Body of pancreas (tissue), 4 donors: Measurements from ENCODE around the gene STPG1. TPM values are rescaled to one million over a fixed set of nuclear protein-coding genes. Genes with fewer than 3 reads are reported as not detected.
"Not testable (repeated sequence)": the region's sequence is repeated elsewhere in the genome, so short reads cannot be mapped to it uniquely, and the experiment has no call there.

ENCODE experiments used
- ATAC-seq: fragments of 150-250 bp; one replicate; pipeline ENCODE4 v1.9.1; 2016
- DNase-seq, 4 donors: peaks; one replicate each; pipeline ENCODE4 v3.0.0-alpha.2; 2019
- H3K27ac ChIP-seq, 4 donors: fragments of 200-600 bp; sonication (generic); 1 replicate in 3 of 4; 2 replicates in 1 of 4; pipeline versions ENCODE4 v1.5.1 to v1.6.1; 2016 to 2019; ENCODE audit warnings: mild to moderate bottlenecking in 1 of 4, mixed read lengths in 1 of 4, moderate library complexity in 1 of 4
- H3K27me3 ChIP-seq, 2 donors: fragments of 200-600 bp; sonication (generic); one replicate each; pipeline ENCODE4 v1.6.0; 2016; ENCODE audit warnings: mild to moderate bottlenecking in 1 of 2
- H3K36me3 ChIP-seq, 2 donors: fragments of 200-600 bp; sonication (generic); replicated peaks in 1 of 2; 2 replicates each; pipeline ENCODE4 v1.5.1; 2016; ENCODE audit warnings: low read depth in 2 of 2; ENCODE audit not compliant: insufficient read depth in 1 of 2
- H3K4me1 ChIP-seq: fragments of 200-600 bp; sonication (generic); one replicate; pipeline ENCODE4 v1.6.0; 2016
- H3K4me3 ChIP-seq, 2 donors: fragments of 200-600 bp; sonication (generic); 1 replicate in 1 of 2; 2 replicates in 1 of 2; pipeline ENCODE4 v1.5.1; 2016 to 2019
- H3K9me3 ChIP-seq, 3 donors: fragments of 200-600 bp; sonication (generic); 1 replicate in 2 of 3; 2 replicates in 1 of 3; pipeline ENCODE4 v1.5.1; 2016
- POLR2A ChIP-seq, 3 donors: fragments of 450-650 bp; IDR thresholded peaks; one replicate each; pipeline ENCODE4 v1.6.1; 2016; ENCODE audit warnings: antibody characterized with exemption in 3 of 3, mild to moderate bottlenecking in 2 of 3
- WGBS, 2 donors: methylation state at CpG; one replicate each; pipeline ENCODE4 v1.1.5; 2017; 5-methylcytosine and 5-hydroxymethylcytosine counted together
- intact Hi-C: fragments of 100-400 bp; cut with DNase I; formaldehyde crosslinking; loops from one replicate; pipeline ENCODE4 v1.15.1; 2023
- total RNA-seq, 2 donors: library from RNA; depleted of rRNA; stranded (reverse); fragments of >200 nt; gene quantifications; one replicate each; pipeline ENCODE4 v1.1.0, GENCODE V29; 2016
- TF ChIP-seq, protein P1 (sequence below), 7 experiments: fragments of 450-650 bp in 4 of 7; fragments of 200-600 bp in 3 of 7; sonication (generic) in 3 of 7; IDR thresholded peaks; one replicate each; pipeline ENCODE4 v1.5.1; 2016 to 2019; ENCODE audit warnings: antibody characterized with exemption in 7 of 7

The STPG1 gene, protein sequence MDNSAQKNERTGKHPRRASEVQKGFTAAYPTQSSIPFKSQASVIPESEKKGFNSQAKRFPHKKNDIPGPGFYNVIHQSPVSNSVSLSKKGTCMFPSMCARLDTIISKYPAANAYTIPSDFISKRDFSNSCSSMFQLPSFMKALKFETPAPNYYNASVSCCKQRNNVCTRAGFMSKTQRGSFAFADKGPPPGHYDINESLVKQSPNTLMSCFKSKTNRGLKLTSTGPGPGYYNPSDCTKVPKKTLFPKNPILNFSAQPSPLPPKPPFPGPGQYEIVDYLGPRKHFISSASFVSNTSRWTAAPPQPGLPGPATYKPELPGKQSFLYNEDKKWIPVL
- total RNA-seq, result 1 to 10 TPM; 1.6 to 2.6 TPM

DNA sequence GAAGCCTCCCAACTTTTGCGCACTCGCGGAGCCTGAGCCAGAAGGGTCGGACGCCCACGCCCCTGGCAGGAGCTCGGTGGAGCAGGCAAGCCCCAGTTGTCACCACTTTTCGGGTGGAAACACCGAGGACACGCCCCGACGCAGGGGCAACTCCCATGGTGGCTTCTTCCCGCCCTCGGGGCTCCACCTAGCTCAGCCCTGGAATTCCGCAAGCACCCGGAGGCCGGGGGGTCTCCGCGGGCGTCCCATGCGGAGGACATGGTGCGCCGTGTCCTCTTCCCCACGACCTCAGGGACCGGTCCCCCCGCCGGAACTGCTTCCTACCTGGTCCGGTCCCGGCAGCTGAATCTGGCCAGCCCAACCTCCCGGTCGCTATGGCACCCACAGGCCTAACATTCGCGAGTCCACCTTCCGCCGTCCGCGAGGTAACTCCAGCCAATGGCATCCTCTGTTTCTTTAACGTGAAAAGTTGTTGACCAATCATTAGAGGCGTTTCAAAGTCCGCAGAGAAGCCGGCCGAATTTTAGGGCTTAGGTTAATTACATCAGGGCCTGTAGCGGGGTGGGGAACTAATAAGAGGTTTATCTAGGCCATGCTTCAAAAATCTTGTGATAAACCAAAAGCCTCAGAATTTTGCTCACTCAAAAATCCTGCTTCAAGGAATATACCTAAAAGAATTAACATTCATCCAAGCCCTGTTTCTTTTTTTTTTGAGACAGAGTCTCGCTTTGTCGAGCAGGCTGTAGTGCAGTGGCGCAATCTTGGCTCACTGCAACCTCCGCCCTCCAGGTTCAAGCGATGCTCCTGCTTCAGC lies at the start of gene STPG1:
TSS of gene STPG1 (minus strand) at position 433 of the 814 bp plus-strand sequence. CDS start 12,394 bp downstream, outside the sequence.
- Histone ChIP-seq H3K9me3 (no peaks in the 10 kb centered on the region), H3K27ac (peak within 1 kb of the TSS; percentile 73 to 86 (median 82)), H3K27me3 (no peaks in the 10 kb centered on the region), H3K4me3 (peak within 1 kb of the TSS; percentile 11 to 88), H3K36me3 (no peaks in the 10 kb centered on the region), H3K4me1 (peaks cover 45% of the 10 kb centered on the region)
- DNase-seq (peak; percentile 90 to 91 (median 90)), ATAC-seq (peak; percentile 72)
- WGBS, 2 donors, result 3 to 9% methylated on average over 18 to 45 of the region's 48 CpGs
- peak in 2 of 3 donors; percentile 76 to 81 for TF ChIP-seq POLR2A (IDR thresholded peaks at IDR 0.05)
- TF ChIP-seq, protein P1, sequence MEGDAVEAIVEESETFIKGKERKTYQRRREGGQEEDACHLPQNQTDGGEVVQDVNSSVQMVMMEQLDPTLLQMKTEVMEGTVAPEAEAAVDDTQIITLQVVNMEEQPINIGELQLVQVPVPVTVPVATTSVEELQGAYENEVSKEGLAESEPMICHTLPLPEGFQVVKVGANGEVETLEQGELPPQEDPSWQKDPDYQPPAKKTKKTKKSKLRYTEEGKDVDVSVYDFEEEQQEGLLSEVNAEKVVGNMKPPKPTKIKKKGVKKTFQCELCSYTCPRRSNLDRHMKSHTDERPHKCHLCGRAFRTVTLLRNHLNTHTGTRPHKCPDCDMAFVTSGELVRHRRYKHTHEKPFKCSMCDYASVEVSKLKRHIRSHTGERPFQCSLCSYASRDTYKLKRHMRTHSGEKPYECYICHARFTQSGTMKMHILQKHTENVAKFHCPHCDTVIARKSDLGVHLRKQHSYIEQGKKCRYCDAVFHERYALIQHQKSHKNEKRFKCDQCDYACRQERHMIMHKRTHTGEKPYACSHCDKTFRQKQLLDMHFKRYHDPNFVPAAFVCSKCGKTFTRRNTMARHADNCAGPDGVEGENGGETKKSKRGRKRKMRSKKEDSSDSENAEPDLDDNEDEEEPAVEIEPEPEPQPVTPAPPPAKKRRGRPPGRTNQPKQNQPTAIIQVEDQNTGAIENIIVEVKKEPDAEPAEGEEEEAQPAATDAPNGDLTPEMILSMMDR (IDR thresholded peaks at IDR 0.05), result no peak
- intact Hi-C loops, result no loop called here

GRCh38 chr1:24462128-24462527 lies 48.5 kb upstream of the STPG1 start:
- DNase-seq, H3K9me3 ChIP-seq, H3K27me3 ChIP-seq, H3K27ac ChIP-seq, H3K4me3 ChIP-seq, H3K4me1 ChIP-seq, ATAC-seq, intact Hi-C loops: not testable (repeated sequence)
- WGBS, 2 donors, result 84 to 89% methylated on average over 4 of the region's 4 CpGs
- H3K36me3 ChIP-seq, result peaks cover 0 to 21% of the 10 kb centered on the region in 2 donors

GRCh38 chr1:24459551-24460266 lies 46.1 kb upstream of the STPG1 start:
- no peak overlapping the region for H3K4me3 ChIP-seq
- no peaks in the 10 kb centered on the region for H3K27me3 ChIP-seq
- H3K9me3 ChIP-seq, result no peaks in the 10 kb centered on the region
- no peak overlapping the region for H3K27ac ChIP-seq
- H3K4me1 ChIP-seq, result no peaks in the 10 kb centered on the region
- peaks cover 0 to 21% of the 10 kb centered on the region in 2 donors for H3K36me3 ChIP-seq
- ATAC-seq (no peak), DNase-seq (no peak)
- WGBS, 2 donors, result 93 to 94% methylated on average over 6 of the region's 6 CpGs
- intact Hi-C loops, result no loop called here
- TF ChIP-seq, protein P1 (IDR thresholded peaks at IDR 0.05), result no peak
- no peak for TF ChIP-seq POLR2A (IDR thresholded peaks at IDR 0.05)

- Histone ChIP-seq H3K9me3 (no peaks in the 10 kb centered on the region), H3K4me1 (no peaks in the 10 kb centered on the region), H3K27ac (no peak overlapping the region), H3K36me3 (peaks cover 0 to 25% of the 10 kb centered on the region in 2 donors), H3K27me3 (no peaks in the 10 kb centered on the region), H3K4me3 (no peak overlapping the region)
- WGBS, 2 donors, result 91 to 92% methylated on average over 3 of the region's 3 CpGs
- intact Hi-C loops, result no loop called here
- no peak for DNase-seq
- no peak for ATAC-seq
- TF ChIP-seq POLR2A (IDR thresholded peaks at IDR 0.05), result no peak
- TF ChIP-seq, protein P1 (IDR thresholded peaks at IDR 0.05), result no peak
Observed at GRCh38 chr1:24457866-24458265, 44.3 kb upstream of the STPG1 start.

DNA sequence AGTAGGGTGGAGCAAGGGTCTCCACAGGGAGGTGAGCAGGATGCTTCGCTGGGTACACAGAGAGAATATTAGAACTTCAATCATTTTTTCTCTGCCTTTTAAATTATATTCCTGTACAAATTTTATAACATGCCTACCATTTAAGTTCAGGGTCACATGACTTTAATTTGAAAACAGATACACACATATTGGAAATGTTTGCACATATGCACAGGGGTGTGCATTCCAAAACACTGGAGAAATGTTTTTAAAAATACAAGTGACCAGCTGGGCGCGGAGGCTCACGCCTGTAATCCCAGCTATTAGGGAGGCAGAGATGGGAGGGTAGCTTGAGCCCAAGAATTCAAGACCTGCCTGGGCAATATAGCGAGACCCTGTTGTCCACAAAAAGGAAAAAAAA lies 41.7 kb upstream of the STPG1 start:
- no peak overlapping the region for H3K4me3 ChIP-seq
- no peak for DNase-seq

More for the DNA sequence above, 41.7 kb upstream of the STPG1 start:
- Histone ChIP-seq H3K4me1 (no peaks in the 10 kb centered on the region), H3K27ac (no peak overlapping the region), H3K36me3 (peaks cover 5 to 25% of the 10 kb centered on the region in 2 donors), H3K9me3 (no peaks in the 10 kb centered on the region), H3K27me3 (no peaks in the 10 kb centered on the region)
- WGBS, 2 donors, result 95 to 100% methylated on average over 5 of the region's 5 CpGs
- intact Hi-C loops, result no loop called here
- ATAC-seq, result no peak
- TF ChIP-seq, protein P1 (IDR thresholded peaks at IDR 0.05), result no peak
- no peak for TF ChIP-seq POLR2A (IDR thresholded peaks at IDR 0.05)
